HG02588 (cell line): ENCODE data around the gene HEATR3.
A peak's percentile ranks its signal among the peaks of the same experiment; 100 is the strongest.

Experiments used
- ATAC-seq: cut with Tn5 transposase; IDR thresholded peaks from one replicate; pipeline ENCODE4 v1.9.1; 2021; ENCODE audit warnings: mild to moderate bottlenecking, moderate library complexity; ENCODE audit not compliant: unreplicated experiment

Gene HEATR3

GRCh38 chr16:50152807-50153595 lies 87.2 kb downstream of the HEATR3 start, which contains the start of gene TENT4B:
Gene TENT4B, plus strand, starts transcription at chr16:50153306. Its CDS starts 316 bp downstream, at chr16:50153622.
- peak; percentile 70 for ATAC-seq

- ATAC-seq = peak; percentile 25
These were observed 88.0 kb downstream of the HEATR3 start for GRCh38 chr16:50153596-50154419.

- ATAC-seq = no peak
These were observed 88.7 kb downstream of the HEATR3 start for GRCh38 chr16:50154420-50154950.

- no peak for ATAC-seq
These were observed 90.2 kb downstream of the HEATR3 start for GRCh38 chr16:50155925-50156324.
